SKM-1 (cell line): Measurements from ENCODE around the gene MPHOSPH10.
"Not testable (repeated sequence)": the region's sequence is repeated elsewhere in the genome, so short reads cannot be mapped to it uniquely, and the experiment has no call there.

Experiments
- DNase-seq: peaks from one replicate; lab custom pipeline; 2025; ENCODE audit not compliant: unreplicated experiment; lab: John Stamatoyannopoulos, UW

MPHOSPH10 gene, protein sequence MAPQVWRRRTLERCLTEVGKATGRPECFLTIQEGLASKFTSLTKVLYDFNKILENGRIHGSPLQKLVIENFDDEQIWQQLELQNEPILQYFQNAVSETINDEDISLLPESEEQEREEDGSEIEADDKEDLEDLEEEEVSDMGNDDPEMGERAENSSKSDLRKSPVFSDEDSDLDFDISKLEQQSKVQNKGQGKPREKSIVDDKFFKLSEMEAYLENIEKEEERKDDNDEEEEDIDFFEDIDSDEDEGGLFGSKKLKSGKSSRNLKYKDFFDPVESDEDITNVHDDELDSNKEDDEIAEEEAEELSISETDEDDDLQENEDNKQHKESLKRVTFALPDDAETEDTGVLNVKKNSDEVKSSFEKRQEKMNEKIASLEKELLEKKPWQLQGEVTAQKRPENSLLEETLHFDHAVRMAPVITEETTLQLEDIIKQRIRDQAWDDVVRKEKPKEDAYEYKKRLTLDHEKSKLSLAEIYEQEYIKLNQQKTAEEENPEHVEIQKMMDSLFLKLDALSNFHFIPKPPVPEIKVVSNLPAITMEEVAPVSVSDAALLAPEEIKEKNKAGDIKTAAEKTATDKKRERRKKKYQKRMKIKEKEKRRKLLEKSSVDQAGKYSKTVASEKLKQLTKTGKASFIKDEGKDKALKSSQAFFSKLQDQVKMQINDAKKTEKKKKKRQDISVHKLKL

DNA sequence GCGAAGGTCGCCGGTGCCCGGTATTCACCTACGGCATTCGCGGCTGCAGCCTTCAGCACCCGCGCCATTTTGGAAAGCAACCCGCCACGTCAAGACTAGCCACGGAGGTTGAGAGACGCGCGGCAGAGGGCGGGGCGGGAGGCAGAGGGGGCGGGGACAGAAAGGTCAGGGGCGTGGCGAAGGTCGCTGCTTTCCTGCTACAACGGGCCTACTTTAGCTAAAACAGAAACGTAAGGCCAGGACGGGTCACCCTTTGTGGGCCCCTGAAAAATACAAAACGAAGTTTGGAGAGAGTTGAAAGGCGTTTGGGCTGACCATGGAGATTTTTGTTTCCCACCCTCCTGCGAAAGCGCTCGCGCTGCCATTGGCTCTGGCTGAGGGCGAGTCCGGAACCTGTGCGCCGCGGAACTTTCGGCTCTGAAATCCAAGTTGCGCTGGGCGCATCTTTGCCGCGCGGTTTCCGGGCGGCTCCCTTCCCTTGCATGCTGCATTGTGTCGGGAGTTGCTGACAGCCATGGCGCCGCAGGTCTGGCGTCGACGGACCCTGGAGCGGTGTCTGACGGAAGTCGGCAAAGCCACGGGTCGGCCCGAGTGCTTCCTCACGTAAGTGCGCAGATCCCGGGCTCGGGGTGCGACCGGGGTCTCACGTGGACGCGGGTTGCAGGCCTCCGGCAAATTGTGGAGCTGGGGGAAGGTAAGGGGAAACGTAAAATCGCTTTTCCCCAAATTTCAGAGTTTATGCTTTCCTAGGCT is at the start of gene MPHOSPH10, which contains the start of gene MCEE:
Gene MPHOSPH10 (plus strand): TSS at position 483 of the 753 bp plus-strand sequence. CDS start 32 bp downstream, at position 515.
Gene MCEE (minus strand): TSS at position 78 of the 753 bp plus-strand sequence. CDS start 10 bp downstream, at position 68.
- peak; percentile 88 for DNase-seq

DNA sequence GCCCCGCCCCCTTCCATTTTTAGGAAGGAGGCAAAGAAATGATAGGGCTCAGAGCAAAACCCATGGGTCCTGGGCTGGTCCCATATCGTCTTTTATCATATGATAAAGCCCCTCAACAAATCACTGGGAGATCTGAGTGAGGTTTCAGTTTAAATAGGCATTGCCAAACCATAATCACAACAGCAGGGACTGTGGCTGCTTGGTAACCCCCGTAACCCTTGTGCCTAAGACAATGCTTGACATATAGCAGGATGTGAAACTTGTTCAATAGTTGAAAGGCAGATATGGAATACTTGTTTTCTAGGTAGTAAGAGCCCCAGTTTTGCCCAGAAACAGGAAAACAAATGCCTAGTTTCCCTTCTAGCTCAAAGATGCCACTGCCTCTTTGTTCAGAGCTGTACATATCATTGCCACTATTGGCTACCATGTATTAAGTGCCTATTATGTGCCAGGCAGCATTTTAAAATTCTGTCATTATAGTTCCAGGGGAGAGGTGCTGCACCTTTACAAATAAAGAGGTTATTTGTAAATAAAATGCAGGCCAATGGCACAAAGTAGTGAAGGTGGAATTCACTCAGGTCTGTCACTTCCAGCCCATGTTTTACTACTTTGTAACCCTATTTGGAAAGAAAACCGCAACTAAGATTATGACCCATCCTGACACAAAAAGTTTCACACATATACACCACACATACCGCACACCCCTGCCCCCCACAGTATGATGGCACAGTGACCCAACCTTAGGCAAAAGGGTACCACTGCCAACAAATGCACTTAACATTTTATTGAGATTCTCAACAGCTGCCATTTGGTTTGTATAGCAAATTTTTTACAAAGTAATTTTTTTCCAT is 47.8 kb upstream of the MPHOSPH10 start:
- DNase-seq: no peak

DNA sequence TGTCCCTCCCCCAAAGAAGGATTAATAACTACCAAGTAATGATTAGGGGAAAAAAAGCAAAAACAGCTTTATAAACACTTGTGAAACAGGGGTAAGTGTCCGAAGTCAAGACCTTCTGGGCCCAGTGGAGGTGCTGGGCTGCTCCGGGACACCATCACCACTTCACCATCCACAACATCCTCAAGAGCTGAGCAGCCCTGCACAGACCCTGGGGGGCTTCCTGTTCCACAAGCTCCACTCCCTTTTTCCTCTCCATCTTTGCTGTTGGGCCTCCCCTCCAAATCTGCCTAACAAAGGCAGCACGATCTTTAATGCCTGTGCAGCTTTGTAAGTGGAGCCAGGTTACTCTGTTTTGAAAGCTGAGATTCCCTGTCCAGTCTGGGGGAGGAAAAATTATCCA is 47.1 kb upstream of the MPHOSPH10 start:
- DNase-seq: not testable (repeated sequence)

DNA sequence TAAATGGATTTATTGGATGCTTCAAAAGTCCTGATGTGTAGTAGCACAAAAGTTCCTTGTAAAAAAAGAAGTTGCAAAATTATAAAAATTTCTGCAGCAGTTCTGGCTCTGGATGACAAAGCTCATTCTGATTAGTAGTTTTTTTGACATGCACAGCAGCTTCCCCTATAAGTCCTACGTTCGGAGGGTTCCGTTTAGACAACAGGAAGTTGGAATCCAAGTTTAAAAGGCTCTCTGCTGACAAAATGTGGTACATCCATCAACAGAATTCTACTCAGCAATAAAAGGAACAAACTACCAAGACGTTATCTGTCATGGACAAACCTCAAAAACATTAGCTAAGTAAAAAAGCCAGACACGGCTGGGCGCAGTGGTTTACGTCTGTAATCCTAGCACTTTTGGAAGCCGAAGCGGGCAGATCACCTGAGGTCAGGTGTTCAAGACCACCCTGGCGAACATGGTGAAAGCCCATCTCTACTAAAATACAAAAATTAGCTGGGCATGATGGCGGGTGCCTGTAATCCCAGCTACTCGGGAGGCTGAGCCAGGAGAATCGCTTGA is 46.6 kb upstream of the MPHOSPH10 start:
- DNase-seq: not testable (repeated sequence)

DNA sequence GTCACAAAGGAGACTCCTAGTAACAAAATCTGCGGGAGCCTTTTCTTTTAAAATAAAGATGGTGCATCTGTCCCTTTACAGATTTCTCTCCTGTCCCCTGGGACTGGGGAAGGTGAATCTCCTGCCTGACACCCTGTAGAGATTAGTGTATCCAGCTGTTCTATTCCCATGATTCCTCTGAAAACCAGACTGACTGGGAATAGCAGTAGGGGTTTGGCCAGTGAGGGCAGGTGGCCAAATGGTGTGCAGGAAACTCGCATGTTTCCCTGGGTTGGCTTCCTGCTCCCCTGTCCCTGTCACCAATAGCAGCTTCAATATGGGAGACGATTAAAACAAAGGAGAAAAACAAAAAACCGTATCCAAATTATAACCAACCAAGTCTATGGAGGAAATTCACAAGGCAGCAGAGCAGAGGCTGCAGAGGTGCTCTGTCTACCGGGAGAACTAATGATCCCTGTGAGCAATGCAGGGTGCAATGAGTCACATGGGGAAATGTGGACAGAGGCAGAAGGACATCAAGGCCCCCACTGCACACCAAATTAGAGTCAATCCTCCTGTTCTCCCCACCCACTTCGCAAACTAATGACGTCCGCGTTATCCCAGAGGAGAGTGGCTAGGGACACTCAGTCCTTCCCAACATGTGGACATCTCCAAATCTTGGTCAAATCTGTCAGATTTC is 45.0 kb upstream of the MPHOSPH10 start:
- not testable (repeated sequence) for DNase-seq

DNA sequence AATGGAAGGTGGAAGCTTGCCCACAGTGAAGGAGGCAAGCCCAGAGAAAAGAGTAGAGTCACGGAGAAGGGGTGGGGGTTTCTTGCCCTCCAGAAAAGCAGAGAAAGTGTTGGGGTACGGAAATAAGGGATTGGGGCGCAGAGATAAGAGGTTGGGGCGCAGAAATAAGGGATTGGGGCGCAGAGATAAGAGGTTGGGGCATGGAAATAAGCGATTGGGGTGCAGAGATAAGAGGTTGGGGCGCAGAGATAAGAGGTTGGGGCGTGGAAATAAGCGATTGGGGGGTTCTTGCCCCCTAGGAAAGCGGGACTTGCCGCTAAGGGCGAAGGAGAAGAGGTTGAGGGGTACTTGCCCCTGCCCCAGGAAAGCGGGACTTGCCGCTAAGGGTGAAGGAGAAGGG is 41.0 kb upstream of the MPHOSPH10 start:
- DNase-seq: not testable (repeated sequence)

DNA sequence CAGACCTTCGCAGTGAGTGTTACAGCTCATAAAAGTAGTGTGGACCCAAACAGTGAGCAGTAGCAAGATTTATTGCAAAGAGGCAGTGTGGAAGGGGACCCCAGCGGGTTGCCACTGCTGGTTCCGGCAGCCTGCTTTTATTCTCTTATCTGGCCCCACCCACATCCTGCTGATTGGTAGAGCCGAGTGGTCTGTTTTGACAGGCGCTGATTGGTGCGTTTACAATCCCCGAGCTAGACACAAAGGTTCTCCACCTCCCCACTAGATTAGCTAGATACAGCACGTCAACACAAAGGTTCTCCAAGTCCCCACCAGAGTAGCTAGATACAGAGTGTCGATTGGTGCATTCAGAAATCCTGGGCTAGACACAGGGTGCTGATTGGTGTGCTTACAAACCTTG is 38.6 kb upstream of the MPHOSPH10 start:
- not testable (repeated sequence) for DNase-seq

DNA sequence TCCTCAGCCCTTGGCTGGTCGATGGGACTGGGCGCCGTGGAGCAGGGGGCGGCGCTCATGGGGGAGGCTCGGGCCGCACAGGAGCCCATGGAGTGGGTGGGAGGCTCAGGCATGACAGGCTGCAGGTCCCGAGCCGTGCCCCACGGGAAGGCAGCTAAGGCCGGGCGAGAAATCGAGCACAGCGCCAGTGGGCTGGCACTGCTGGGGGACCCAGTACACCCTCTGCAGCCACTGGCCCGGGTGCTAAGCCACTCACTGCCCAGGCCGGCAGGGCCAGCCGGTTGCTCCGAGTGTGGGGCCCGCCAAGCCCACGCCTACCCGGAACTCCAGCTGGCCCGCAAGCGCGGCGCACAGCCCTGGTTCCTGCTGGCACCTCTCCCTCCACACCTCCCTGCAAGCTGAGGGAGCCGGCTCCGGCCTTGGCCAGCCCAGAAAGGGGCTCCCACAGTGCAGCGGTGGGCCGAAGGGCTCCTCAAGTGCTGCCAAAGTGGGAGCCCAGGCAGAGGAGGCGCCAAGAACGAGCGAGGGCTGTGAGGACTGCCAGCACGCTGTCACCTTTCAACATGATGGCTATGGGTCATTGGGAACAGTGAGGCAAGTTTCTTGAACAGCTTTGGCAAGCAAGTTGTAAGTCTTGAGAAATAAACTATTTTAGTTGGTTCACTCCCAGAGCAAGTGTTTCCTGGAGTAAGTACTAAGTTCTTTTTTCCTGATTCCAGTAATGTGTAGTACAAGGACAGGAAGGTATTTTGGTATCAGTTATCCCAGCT is 37.8 kb upstream of the MPHOSPH10 start:
- not testable (repeated sequence) for DNase-seq

DNA sequence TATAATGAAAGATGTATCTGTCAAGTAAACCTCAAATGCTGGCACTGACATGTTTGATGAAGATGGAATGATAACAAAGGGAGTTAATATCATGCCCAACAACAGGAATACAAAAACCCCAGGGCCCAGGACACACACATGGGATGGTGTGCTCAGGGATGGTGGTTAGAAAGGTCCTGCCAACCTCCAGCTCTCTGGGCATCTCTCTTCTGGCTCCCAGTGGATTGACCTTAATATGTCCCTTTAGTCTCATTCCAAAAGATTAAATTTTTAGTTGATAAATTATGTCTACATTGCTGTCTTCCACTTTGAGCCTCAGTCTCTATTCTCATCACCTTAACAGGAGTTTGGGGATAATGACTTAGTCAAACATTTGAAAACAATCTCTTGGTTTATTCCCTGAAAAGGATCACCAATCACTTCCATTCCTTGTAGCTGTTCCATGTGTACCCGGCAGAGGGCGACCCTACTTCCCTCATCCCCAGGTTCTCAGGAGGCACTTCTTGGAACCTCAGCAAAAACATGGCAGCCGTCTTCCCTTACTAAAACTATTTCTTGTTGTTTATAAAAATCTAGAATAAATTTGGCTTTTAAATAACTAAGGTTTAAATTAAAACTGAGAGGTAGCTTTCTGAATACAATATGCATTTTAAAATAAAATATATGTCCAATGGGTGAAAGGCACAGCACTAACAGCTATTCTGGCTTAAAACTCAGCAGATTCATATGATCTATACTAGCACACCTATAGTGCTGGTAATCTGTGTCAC is 30.1 kb upstream of the MPHOSPH10 start:
- peak; percentile 59 for DNase-seq

DNA sequence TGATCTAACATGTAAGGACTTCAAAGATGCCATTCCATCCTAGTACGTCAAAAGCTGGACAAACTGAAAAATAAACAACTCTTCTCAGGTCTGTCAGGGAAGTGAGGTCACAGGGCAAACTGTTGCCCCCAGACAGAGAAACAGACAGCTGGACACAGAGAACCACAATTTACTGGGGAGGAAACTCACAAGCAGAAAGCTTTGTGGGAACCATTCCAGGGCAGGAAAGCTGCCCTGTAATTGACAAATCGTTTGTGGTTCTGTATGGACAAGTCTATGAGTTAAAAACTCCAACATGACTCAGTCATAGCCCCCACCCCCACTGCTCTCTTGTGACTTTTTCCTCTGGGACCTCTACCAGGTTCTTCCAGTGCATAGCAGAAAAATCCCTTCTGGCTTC is 28.8 kb upstream of the MPHOSPH10 start:
- no peak for DNase-seq

DNA sequence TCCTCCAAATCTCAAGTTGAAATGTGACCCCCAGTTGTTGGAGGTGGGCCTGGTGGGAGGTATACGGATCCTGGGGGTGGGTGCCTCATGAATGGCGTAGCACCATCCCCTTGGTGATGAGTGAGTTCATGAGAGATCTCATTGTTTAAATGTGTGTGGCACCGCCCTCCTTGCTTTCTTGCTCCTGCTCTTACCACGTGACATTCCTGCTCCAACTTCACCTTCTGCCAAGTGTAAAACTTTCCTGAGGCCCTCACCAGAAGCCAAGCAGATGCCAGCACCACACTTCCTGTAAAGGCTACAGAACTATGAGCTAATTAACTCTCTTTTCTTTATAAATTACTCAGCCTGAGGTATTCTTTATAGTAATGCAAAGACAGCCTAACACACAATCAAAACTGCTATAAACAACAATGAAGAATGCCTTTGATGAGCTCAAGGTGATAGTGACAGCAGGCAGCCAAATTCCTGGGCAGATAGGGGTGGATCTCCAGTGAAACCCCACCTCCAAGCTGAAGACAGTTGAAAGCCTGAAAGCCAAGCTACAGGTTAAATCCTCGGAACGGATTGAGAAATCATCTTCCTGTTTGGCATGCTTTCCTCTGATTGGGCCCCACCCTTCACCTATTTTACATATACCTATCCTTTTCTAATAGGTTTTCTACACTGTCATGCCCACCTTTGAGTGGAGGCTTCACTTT is 27.3 kb upstream of the MPHOSPH10 start:
- DNase-seq: no peak

DNA sequence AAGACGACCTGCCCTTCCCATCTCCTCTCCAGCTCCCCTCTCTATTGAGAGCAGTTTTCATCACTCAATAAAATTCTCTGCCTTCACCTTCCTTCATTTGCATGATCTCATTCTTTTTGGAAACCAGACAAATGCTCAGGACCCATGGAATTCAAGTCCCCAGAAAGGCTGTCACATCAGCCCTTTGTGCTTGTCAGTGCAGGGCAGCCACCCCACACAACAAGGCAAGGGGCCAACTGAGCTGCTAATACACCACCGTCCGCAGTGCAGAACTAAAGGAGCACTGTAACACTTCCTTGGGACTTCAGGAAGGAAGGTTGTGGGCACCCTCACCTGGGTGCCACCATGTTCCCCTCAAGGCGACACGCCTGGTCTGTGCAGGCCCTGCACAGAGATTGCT is 26.6 kb upstream of the MPHOSPH10 start:
- DNase-seq: no peak

DNA sequence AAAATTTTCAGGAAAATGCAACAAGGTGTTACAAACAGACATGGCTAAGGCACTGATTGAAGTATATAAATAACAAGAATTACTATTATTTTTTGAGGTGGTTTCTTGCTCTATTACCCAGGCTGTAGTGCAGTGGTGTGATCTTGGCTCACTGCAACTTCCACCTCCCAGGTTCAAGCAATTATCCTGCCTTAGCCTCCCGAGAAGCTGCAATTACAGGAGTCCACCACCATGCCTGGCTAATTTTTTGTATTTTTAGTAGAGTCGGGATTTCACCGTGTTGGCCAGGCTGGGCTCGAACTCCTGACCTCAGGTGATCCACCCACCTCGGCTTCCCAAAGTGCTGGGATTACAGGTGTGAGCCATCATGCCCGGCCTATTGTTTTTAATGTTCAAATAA is 24.0 kb upstream of the MPHOSPH10 start:
- DNase-seq: not testable (repeated sequence)

DNA sequence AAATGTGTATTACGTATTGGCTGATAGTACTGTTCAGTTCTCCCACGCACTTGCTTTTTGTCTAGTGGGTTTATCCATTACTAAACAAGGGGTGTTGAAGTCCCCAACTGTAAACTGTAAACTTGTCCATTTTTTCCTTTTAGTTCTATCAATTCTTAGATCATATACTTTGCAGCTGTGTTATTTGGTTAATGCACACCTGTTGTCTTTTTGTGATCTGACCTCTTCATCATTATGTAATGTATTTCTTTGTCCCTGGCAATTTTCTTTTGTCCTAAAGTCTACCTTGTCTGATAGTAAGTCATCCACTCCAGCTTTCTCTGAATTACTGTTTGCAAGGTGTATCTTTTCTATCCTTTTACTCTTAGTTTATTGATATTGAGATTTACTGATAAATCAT is 22.3 kb upstream of the MPHOSPH10 start:
- DNase-seq: no peak

DNA sequence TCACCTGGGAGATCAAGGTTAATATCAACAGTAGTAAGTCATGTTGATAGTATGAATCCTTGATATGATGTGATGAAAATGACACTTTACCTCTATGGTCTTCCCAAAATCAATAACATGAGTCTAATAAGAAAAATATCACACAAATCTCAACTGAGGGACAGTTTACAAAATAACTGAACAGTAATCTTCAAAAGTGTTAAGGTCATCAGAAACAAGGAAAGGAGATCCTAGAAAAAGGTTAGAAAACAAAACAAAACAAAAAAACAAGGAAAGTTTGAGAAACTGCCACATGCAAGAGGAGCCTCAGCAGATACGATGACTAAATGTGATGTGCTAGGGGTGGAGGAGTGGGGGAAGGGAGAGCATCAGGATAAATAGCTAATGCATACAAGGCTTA is 16.6 kb upstream of the MPHOSPH10 start:
- no peak for DNase-seq

DNA sequence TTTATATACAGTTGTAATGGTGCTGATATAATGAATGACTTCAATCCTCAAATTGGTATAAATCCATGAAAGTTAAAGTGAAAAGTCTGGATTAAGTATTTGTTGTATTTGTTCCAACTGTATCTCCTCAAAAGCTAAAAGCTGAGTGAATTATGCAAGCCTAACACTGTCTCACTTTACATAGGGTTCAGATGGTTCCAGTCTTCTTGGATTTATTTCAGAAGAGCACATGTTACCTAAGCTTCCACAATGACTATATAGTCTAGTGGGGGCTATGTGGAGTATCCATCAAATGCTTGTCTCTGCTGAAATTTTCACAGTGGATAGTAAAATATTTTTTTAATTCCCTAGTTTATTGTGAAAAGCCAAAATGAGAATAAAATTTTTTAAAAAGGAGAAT is 13.4 kb upstream of the MPHOSPH10 start:
- no peak for DNase-seq

DNA sequence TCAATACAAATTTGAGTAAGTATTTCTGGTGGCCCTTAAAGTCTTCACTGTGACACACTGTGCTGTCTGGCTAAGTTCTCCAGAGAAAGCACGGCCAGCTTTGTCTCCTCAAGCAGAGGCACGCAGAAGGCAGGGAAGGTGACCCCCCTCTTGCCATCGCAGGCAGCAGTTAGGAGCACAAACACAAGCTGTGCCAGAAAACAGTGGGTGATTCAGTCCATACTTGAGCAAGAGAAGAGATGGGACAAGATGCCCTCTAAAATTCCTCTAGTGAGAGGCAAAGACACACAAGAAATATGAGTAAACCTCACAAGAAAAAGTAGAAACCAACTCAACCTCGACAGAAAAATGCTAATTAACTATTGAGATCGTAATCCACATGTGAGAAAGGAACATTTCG is 10.2 kb upstream of the MPHOSPH10 start:
- DNase-seq: no peak

DNA sequence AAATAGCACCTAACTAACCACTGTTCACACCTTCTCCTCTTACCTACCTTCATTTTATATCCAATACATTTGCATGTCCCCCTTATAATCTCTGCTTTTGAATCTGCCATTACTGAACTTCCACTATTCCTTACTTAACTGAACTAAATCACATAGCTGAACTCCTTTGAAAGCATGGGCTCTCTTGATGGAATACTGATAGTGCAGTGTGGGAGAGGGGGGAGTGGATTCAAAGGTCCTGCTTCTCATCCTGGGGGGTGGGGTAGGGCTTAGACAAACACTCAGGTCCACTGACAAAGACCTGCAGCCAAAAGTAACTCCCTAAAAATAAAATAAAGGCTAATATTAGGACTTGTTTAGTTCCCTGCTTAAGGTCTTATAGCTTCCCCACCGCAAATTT is 9.0 kb upstream of the MPHOSPH10 start:
- no peak for DNase-seq
